Measurements from ENCODE around the gene BHLHE40. TPM values are rescaled to one million over a fixed set of nuclear protein-coding genes. Genes with fewer than 3 reads are reported as not detected.

The BHLHE40 gene
- total and polyA plus RNA-seq, 2 of the 13 experiments (the other 11 are each of a cell fraction or from before 2014, with no cell fraction given) = 1.8 to 51.0 TPM

- peak; percentile 84 for ATAC-seq
- peak; percentile 18 for DNase-seq (ENCODE audit: low spot score)
- intact Hi-C loops (cut with micrococcal nuclease; ENCODE audit: unreplicated experiment) (no loop called here), in situ Hi-C loops (cut with HindIII; ENCODE audit: extremely low pct_ligation_motif_present, low pct_unique_long_range_greater_than_20kb) (no loop called here)
- Histone ChIP-seq H3K79me2 (ENCODE audit: insufficient read depth, low read length) (no peaks in the 10 kb centered on the region), H4K20me1 (ENCODE audit: insufficient read depth, low read length) (no peaks in the 10 kb centered on the region), H3K4me3 (replicated peaks in 1 of 3; ENCODE audit: insufficient read depth in 1 of 3, low read depth in 2 of 3, low read length in 3 of 3) (no peak overlapping the region), H3K9me3 (ENCODE audit: low read length) (no peaks in the 10 kb centered on the region), H3K4me2 (ENCODE audit: low read depth, low read length) (no peak overlapping the region), H3K4me1 (ENCODE audit: insufficient read depth, low read length) (no peaks in the 10 kb centered on the region), H3K27ac (ENCODE audit: extremely low read length, insufficient read depth, low read length) (no peak overlapping the region), H3K9ac (ENCODE audit: insufficient read depth, low read depth, low read length) (no peak overlapping the region), H3K27me3 (ENCODE audit: control insufficient read depth in 1 of 2, insufficient read depth in 2 of 2, low read length in 2 of 2) (no peaks in the 10 kb centered on the region), H2AFZ (ENCODE audit: low read length) (no peak overlapping the region), H3K36me3 (replicated peaks in 1 of 2; ENCODE audit: control insufficient read depth in 1 of 2, insufficient read depth in 2 of 2, low read length in 2 of 2) (no peaks in the 10 kb centered on the region)
- no peak for FAIRE-seq
- ChIA-PET POLR2A (interaction anchor here (0.9 kb wide), 1 partner anchor 33 kb away, joined by 3 read pairs; no protein-coding TSS in a partner anchor), CTCF (ENCODE audit: low intra/inter-chr PET ratio, low total read pairs) (no interaction called here)
- no peak for TF ChIP-seq YEATS4 (CRISPR knock-in tag; IDR thresholded peaks at IDR 0.05; ENCODE audit: borderline replicate concordance)
- no peak for TF ChIP-seq ZBTB1 (CRISPR knock-in tag; IDR thresholded peaks at IDR 0.05; ENCODE audit: borderline replicate concordance)
- peak; percentile 98 for TF ChIP-seq TEAD3 (CRISPR knock-in tag; optimal IDR thresholded peaks at IDR 0.05; ENCODE audit: borderline replicate concordance)
- TF ChIP-seq ZNF407 (CRISPR knock-in tag; IDR thresholded peaks at IDR 0.05; ENCODE audit: not compliant biosample characterization) = no peak
- TF ChIP-seq KDM5B (CRISPR knock-in tag; IDR thresholded peaks at IDR 0.05; ENCODE audit: borderline replicate concordance) = no peak
- peak; percentile 31 for TF ChIP-seq CTCF (CRISPR knock-in tag; IDR thresholded peaks at IDR 0.05)
- no peak for TF ChIP-seq ZNF33B (CRISPR knock-in tag; IDR thresholded peaks at IDR 0.05)
- TF ChIP-seq CEBPG (CRISPR knock-in tag; IDR thresholded peaks at IDR 0.05) = peak; percentile 54
- TF ChIP-seq ZNF232 (CRISPR knock-in tag; IDR thresholded peaks at IDR 0.05; ENCODE audit: borderline replicate concordance) = no peak
- no peak for TF ChIP-seq ETV6 (CRISPR knock-in tag; conservative IDR thresholded peaks at IDR 0.05)
- TF ChIP-seq CEBPB (IDR thresholded peaks at IDR 0.05; ENCODE audit: borderline replicate concordance, low read depth, low read length) = peak; percentile 43; the same call in 1 of the 2 replicates
- TF ChIP-seq ARID2 (CRISPR knock-in tag; IDR thresholded peaks at IDR 0.05; ENCODE audit: borderline replicate concordance) = no peak
- TF ChIP-seq HOXA5 (CRISPR knock-in tag; IDR thresholded peaks at IDR 0.05) = no peak
- peak; percentile 56; the same call in 1 of the 2 replicates for TF ChIP-seq ZNF7 (CRISPR knock-in tag; IDR thresholded peaks at IDR 0.05)
- no TSS peak for BruUV-seq (replicated peaks)
- WGBS (ENCODE audit: low lambda C conversion rate) = 11% methylated on average over 1 of the region's 1 CpG
These were observed 35.7 kb upstream of the BHLHE40 start for GRCh38 chr3:4943549-4943948.
